AG08395 (cell line): Measurements from ENCODE around the gene STARD8.

ENCODE experiments used
- DNase-seq: peaks from one replicate; pipeline ENCODE4 v3.0.0; 2012; ENCODE audit warnings: mixed read lengths, low spot score

The STARD8 gene

DNA sequence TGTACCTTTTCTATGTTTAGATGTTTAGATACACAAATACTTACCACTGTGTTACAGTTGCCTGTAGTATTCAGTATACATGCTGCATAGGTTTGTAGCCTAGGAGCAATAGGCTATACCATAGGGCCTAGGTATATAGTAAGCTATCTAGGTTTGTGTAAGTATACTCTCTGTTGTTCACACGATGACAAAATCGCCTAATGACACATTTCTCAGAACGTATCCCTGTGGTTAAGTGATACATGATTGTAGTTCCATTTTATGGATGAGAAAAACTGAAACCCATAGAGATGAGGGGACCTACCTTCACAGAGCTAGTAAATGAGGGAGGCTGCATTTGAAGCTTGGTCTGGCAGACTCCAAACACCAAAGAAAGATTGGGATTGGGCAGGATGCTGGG is 102.0 kb downstream of the STARD8 start:
- DNase-seq: no peak

DNA sequence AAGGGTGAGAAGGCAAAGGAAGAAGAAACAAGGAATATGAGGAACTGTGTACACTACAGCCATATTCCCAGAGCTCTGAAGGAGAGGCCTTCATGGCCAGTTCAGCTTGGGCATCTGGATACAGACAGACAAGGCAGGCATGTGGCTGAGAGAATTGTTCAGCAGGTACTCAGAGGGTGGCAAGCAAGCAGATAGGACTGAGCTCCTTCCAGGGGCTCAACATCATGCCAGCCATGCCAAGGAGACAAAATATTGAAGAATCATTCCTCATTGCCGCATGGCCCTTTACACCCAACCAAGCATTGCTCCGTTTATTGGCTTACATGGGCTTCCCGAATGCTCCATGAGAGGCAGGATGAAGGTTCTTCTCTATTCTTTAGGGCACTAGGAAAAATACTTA is 102.8 kb downstream of the STARD8 start:
- no peak for DNase-seq

DNA sequence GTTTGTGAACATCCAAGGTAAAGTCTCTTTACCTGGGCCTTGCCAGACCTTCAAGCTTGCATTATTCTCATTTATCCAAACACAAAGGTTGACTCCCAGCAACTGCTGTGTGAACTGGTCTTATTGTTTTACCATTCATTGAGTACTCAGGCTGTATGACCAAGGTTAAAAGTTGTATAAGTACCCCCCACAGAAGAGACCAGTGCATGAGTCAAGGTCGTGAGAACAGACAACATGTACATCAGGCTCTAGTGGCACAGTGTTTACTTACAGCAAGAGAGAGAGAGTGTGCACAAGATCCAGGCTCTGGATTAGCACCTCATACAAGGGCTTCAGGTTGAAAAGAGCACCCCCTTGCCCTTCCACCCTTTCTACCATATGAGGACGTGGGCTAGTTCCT is 103.9 kb downstream of the STARD8 start:
- no peak for DNase-seq

DNA sequence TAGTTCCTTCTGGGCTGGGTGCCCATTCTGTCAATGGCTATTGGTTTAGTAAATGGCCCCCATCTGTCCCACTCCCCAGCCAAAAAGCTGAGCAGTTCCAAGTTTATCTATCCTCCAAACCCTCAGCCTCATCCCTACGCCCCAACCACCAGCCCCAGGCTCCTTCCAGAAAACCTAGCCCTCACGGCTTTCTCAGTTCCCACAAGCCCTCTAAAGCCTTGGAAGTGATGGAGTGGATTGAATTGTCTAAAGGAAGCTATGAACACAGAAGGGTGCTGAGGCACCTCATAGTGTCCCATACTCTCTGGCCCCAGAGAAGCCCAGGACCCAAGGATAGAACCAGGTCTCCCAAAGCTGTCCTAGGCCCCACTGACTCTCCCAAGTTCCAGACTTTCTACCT is 105.8 kb downstream of the STARD8 start:
- no peak for DNase-seq

DNA sequence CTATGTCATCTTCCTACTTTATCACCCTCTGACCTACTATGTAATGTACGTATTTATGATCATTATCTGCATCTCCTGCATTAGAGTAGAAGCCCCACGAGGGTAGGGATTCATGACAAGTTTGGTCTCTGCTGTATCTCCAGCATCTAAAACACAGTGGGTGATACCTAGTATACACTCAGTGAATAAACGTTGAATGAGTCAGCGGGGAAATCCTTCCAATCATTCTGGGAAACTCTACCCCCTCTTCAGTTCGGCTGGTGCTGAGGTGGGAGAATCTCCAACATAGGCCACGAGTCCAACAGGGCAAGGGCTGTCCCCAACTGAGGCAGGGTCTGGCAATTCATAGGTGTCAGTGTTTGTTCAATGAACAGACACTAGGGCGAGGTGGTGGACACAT is 106.9 kb downstream of the STARD8 start:
- DNase-seq: no peak

DNA sequence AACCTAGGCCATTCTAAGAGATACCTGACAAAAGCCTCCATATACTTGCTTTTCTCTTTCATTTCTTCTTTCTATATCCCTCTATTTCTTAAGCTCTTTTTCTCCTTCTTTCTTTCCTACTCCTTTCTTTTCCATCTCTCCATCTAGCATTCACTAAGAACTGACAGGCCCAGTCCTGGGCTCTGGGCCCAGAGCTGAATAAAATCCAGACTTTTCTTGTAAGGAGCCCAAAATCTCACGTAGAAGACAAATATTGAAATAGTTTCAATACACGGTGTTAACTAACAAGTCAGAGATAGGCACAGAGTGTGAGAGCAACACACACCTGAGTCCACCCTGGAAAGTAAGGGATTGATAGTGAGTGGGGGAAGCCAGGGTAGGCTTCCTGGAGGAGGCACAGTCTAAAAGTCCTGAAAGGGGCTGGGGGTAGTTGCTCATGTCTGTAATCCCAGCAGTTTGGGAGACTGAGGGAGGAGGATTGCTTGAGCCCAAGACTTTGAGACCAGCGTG is 108.2 kb downstream of the STARD8 start:
- no peak for DNase-seq

DNA sequence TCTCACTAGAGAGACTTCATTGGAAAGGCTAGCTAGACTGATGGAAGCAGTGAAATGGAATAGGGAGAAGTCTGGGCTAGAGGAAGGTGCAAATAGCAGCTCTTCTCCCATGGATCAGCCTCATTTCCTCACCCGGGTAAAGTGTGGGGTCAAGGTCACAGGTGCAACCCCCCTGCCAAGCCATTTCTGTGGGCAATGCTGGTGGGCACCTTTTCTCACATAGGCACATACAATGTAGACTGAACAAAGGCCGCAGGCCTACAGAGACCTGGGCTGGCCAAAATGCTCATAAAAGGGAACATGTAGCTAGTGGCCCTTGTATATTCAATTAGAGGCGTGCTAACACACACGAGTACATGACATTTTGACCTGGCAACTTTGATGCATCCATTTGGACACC is 109.9 kb downstream of the STARD8 start:
- no peak for DNase-seq

DNA sequence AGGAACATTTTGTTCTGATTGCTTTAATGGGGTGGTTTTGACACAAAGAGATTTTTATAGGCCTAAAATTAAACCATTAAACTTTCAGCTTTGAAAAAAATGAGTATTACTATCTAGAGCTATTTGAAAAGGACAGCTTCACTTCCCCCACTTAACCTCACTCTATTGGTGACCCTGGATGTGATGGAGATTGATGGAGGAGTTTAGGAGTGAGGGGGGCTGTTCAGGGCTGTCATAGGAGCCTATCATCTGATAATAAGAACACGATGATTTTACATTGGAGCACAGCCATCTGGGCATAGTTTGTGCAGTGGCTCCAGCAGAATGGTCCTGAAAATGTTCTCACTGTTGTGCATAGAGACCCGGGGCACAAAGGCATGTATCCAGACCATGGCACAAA is 110.3 kb downstream of the STARD8 start:
- DNase-seq: no peak

DNA sequence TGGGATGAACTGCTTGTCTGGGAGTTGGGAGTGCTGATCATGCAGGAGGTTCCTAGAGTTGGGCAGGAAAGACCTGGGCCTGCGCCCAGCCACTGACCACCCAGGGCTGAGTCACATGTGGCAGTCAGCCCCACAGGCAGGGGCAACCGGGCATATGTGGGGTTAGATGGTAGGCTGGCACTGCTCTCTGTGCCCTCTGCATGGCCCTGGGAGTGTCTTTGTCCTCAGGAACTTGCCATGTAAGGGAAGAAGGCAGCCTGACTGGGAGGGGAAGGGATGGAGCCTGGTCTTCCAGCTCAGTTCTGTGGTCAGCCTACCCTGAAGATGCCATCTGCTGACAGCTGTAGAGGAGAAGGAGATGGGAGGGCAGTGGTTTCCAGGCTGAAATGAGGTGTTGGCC is 111.2 kb downstream of the STARD8 start:
- DNase-seq: no peak

DNA sequence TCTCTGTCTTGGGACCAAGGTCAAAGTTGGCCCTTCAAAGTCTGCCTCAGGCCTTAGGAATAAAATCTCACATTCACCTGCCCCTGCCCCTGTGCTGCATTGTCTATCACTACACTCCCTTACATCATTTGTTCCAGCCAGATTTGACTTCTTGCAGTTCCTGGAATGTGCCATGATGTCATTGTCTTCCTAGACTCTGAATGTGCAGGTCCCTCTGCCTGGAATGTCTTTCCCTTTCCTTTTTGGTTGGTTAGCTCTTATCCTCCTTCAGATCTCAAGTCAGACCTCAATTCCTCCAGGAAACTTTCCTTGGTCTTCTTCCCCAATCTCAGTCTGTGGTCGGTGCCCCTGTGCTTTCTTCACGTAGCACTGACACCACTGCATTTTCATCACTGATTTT is 113.6 kb downstream of the STARD8 start:
- no peak for DNase-seq

DNA sequence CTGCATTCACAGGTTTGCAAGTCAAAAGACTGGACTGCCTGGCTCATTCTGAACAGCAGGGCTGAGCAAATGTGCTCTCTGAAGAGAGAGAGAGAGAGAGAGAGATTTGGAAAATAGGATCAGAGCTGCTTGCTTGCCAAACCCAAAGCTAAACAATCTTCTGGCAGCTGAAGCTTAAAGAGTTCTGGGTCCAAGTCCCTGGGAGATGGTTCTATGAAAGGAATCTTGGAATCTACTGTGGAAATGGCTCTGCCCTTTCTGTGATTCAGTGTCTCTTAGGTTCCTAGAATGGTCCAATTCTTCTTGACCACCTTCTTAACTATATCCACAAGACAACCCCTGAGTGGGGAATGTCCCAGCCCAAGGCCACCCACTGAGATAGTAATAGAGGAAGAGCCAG is 115.3 kb downstream of the STARD8 start:
- DNase-seq: no peak

DNA sequence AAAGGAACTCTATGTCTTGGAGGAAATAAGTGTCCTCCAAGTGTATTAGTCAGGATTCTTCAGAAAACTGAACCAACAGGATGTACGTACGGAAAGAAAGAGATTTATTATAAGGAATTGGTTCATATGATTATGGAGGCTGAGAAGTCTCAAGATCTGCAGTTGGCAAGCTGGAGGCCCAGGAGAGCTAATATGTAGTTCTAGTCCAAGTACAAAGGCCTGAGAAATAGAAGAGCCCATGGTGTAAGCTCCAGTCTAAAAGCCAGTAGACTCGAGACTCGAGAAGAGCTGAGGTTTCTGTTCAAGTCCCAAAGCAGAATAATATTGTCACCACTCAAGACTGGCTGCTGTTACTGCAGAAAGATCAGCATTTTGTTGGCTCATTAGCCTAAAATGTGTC is 116.0 kb downstream of the STARD8 start:
- no peak for DNase-seq
